Natural killer cell (primary cell): Measurements from ENCODE around the gene RNF150. TPM values are rescaled to one million over a fixed set of nuclear protein-coding genes. Genes with fewer than 3 reads are reported as not detected.

Experiments
- ATAC-seq, 3 donors: fragments of 150-1000 bp in 2 of 3; fragments of 200-7000 bp in 1 of 3; cut with Tn5 transposase; 1 replicate in 1 of 3; 2 replicates in 2 of 3; pipeline ENCODE4 v1.10.0; 2021; ENCODE audit warnings: mild to moderate bottlenecking in 2 of 3, moderate library complexity in 2 of 3
- DNase-seq, 2 donors: peaks; one replicate each; pipeline versions ENCODE4 v3.0.0 to v3.0.0-alpha.2; 2013 to 2021; ENCODE audit warnings: mixed read lengths in 1 of 2
- H3K27ac ChIP-seq: one replicate; pipeline ENCODE4 v1.5.1; 2013; ENCODE audit warnings: mild to moderate bottlenecking, low read length
- H3K27me3 ChIP-seq: one replicate; pipeline ENCODE4 v1.6.1; 2013; ENCODE audit warnings: low read length; ENCODE audit not compliant: control insufficient read depth, insufficient read depth
- H3K36me3 ChIP-seq: one replicate; pipeline ENCODE4 v1.6.1; 2013; ENCODE audit warnings: low read length; ENCODE audit not compliant: control insufficient read depth, insufficient read depth
- H3K4me1 ChIP-seq: one replicate; pipeline ENCODE4 v1.6.1; 2013; ENCODE audit warnings: low read length; ENCODE audit not compliant: control insufficient read depth, insufficient read depth
- H3K4me3 ChIP-seq: one replicate; pipeline ENCODE4 v1.5.1; 2013; ENCODE audit warnings: low read length
- H3K9me3 ChIP-seq: one replicate; pipeline ENCODE4 v1.6.1; 2013; ENCODE audit warnings: low read length; ENCODE audit not compliant: control insufficient read depth, insufficient read depth
- H3K27ac Mint-ChIP-seq, 2 donors: one replicate each; pipeline ENCODE4 v1.8.0; 2022; ENCODE audit warnings: mild to moderate bottlenecking in 2 of 2, mixed read lengths in 2 of 2, moderate library complexity in 1 of 2
- H3K27me3 Mint-ChIP-seq, 2 donors: one replicate each; pipeline ENCODE4 v1.8.0; 2022; ENCODE audit warnings: low read depth in 2 of 2, mixed read lengths in 2 of 2
- H3K36me3 Mint-ChIP-seq: one replicate; pipeline ENCODE4 v1.8.0; 2022; ENCODE audit warnings: mixed read lengths
- H3K4me1 Mint-ChIP-seq, 2 donors: one replicate each; pipeline ENCODE4 v1.8.0; 2022; ENCODE audit warnings: mixed read lengths in 2 of 2
- H3K4me3 Mint-ChIP-seq: one replicate; pipeline ENCODE4 v1.8.0; 2022; ENCODE audit warnings: mild to moderate bottlenecking, moderate library complexity, mixed read lengths
- H3K9me3 Mint-ChIP-seq, 2 donors: one replicate each; pipeline ENCODE4 v1.8.0; 2022; ENCODE audit warnings: mixed read lengths in 2 of 2
- CTCF ChIP-seq: fragments of 200-600 bp; IDR thresholded peaks from one replicate; pipeline ENCODE4 v1.8.0; 2022; ENCODE audit warnings: antibody characterized with exemption
- whole genome bisulfite sequencing: methylation state at CpG from one replicate; pipeline ENCODE4 v1.1.7; 2013; ENCODE audit warnings: missing lambda C conversion rate; ENCODE audit not compliant: insufficient coverage; 5-methylcytosine and 5-hydroxymethylcytosine counted together
- intact Hi-C: fragments of 100-400 bp; cut with micrococcal nuclease; formaldehyde crosslinking; loops from one replicate; pipeline ENCODE4 v1.14.2; 2022
- total RNA-seq, 4 donors: library from RNA; stranded (reverse); fragments of 120-200 nt in 1 of 4; gene quantifications; one replicate each; pipeline versions ENCODE4 v1.2.3 to v1.2.4, GENCODE V29; 2013 to 2022

The RNF150 gene
- total RNA-seq, 3 donors from 2014 or later (not counting 1 experiment from before 2014, with no cell fraction given): 0.09 TPM; not detected in 2

DNA sequence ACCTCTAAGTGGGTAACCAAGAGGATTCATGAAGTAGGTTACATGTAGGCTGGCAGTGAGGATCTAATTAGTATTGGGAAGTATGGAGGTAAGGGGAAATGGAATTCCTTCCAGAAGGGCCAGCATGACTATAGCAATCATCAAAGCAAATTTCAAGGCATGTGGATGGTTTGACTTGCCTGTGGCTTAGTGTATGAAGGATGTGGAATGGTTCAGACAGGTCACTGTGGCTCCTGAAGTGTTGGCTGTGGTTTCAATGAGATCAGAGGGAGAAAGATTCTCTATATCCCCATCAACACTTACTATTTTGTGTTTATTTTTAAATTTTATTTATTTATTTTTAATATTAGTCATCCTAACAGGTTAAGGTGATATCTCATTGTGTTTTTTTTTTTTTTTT is 255.5 kb downstream of the RNF150 start:
- no peaks in the 10 kb centered on the region for H3K27me3 ChIP-seq
- no peak overlapping the region for H3K4me3 ChIP-seq
- H3K36me3 ChIP-seq: no peaks in the 10 kb centered on the region
- Mint-ChIP-seq H3K9me3 (peaks cover 0 to 9% of the 10 kb centered on the region in 2 donors), H3K4me1 (no peaks in the 10 kb centered on the region), H3K4me3 (no peak overlapping the region), H3K27me3 (peaks cover 0 to 3% of the 10 kb centered on the region in 2 donors), H3K27ac (no peak overlapping the region), H3K36me3 (no peaks in the 10 kb centered on the region)
- intact Hi-C loops: no loop called here
- H3K4me1 ChIP-seq: no peaks in the 10 kb centered on the region
- DNase-seq (no peak), ATAC-seq (no peak)
- no peak for TF ChIP-seq CTCF
- H3K27ac ChIP-seq: no peak overlapping the region
- H3K9me3 ChIP-seq: no peaks in the 10 kb centered on the region

GRCh38 chr4:140876615-140877364 is 256.5 kb downstream of the RNF150 start:
- no peaks in the 10 kb centered on the region for H3K36me3 ChIP-seq
- H3K4me3 Mint-ChIP-seq: no peak overlapping the region
- peaks cover 0 to 9% of the 10 kb centered on the region in 2 donors for H3K9me3 Mint-ChIP-seq
- H3K4me1 ChIP-seq: no peaks in the 10 kb centered on the region
- H3K36me3 Mint-ChIP-seq: no peaks in the 10 kb centered on the region
- peaks cover 0 to 3% of the 10 kb centered on the region in 2 donors for H3K27me3 Mint-ChIP-seq
- ATAC-seq (no peak), DNase-seq (no peak)
- TF ChIP-seq CTCF: no peak
- H3K27me3 ChIP-seq: no peaks in the 10 kb centered on the region
- H3K4me1 Mint-ChIP-seq: no peaks in the 10 kb centered on the region
- no peak overlapping the region for H3K4me3 ChIP-seq
- 100% methylated on average over 1 of the region's 3 CpGs for WGBS
- H3K27ac ChIP-seq: no peak overlapping the region
- intact Hi-C loops: no loop called here
- H3K27ac Mint-ChIP-seq: no peak overlapping the region
- no peaks in the 10 kb centered on the region for H3K9me3 ChIP-seq

- H3K36me3 Mint-ChIP-seq: no peaks in the 10 kb centered on the region
These were observed 257.4 kb downstream of the RNF150 start for GRCh38 chr4:140875746-140876452.

More at GRCh38 chr4:140875746-140876452, 257.4 kb downstream of the RNF150 start:
- Mint-ChIP-seq H3K27me3 (peaks cover 0 to 2% of the 10 kb centered on the region in 2 donors), H3K4me3 (no peak overlapping the region), H3K9me3 (peaks cover 0 to 8% of the 10 kb centered on the region in 2 donors), H3K4me1 (no peaks in the 10 kb centered on the region), H3K27ac (no peak overlapping the region)
- intact Hi-C loops: no loop called here
- Histone ChIP-seq H3K9me3 (no peaks in the 10 kb centered on the region), H3K27ac (no peak overlapping the region), H3K36me3 (no peaks in the 10 kb centered on the region), H3K4me1 (no peaks in the 10 kb centered on the region), H3K4me3 (no peak overlapping the region), H3K27me3 (no peaks in the 10 kb centered on the region)
- DNase-seq: no peak
- ATAC-seq: no peak
- TF ChIP-seq CTCF: no peak
- 50% methylated on average over 1 of the region's 1 CpG for WGBS
